Loucy (cell line): ENCODE data around the gene LMX1B.

ENCODE experiments used
- H2AFZ ChIP-seq: fragments of 200-600 bp; sonication (generic); 2 replicates; pipeline ENCODE4 v1.6.0; 2016; ENCODE audit warnings: antibody characterized with exemption, mild to moderate bottlenecking, low read length, moderate library complexity
- H3F3A ChIP-seq: fragments of 200-600 bp; 2 replicates; pipeline ENCODE4 v1.6.0; 2016; ENCODE audit warnings: antibody characterized with exemption, low read depth, mild to moderate bottlenecking
- H3K27me3 ChIP-seq: fragments of 200-600 bp; sonication (generic); 2 replicates; pipeline ENCODE4 v1.6.1; 2014; ENCODE audit warnings: low read length, mild to moderate bottlenecking; ENCODE audit not compliant: insufficient read depth, poor library complexity, severe bottlenecking
- H3K36me3 ChIP-seq: fragments of 200-600 bp; sonication (generic); 2 replicates; pipeline ENCODE4 v1.6.1; 2016; ENCODE audit warnings: low read length; ENCODE audit not compliant: insufficient read depth
- H3K4me1 ChIP-seq: fragments of 200-600 bp; sonication (generic); 2 replicates; pipeline ENCODE4 v1.5.1; 2014; ENCODE audit warnings: low read length, mild to moderate bottlenecking; ENCODE audit not compliant: insufficient read depth, poor library complexity, severe bottlenecking
- H3K4me2 ChIP-seq: fragments of 200-600 bp; sonication (generic); 2 replicates; pipeline ENCODE4 v1.6.0; 2014; ENCODE audit warnings: antibody characterized with exemption, low read length, low read depth, mild to moderate bottlenecking; ENCODE audit not compliant: poor library complexity, severe bottlenecking
- H3K4me3 ChIP-seq: fragments of 200-600 bp; sonication (generic); 2 replicates; pipeline ENCODE4 v1.5.1; 2014; ENCODE audit warnings: low read length, mild to moderate bottlenecking, mixed read lengths; ENCODE audit not compliant: poor library complexity, severe bottlenecking
- H3K79me2 ChIP-seq: fragments of 200-600 bp; sonication (generic); 2 replicates; pipeline ENCODE4 v1.6.1; 2014; ENCODE audit warnings: low read length; ENCODE audit not compliant: insufficient read depth
- H3K9ac ChIP-seq: fragments of 200-600 bp; sonication (generic); 2 replicates; pipeline ENCODE4 v1.6.0; 2014; ENCODE audit warnings: mild to moderate bottlenecking, low read depth, low read length, moderate library complexity; ENCODE audit not compliant: poor library complexity, severe bottlenecking
- H3K9me2 ChIP-seq: fragments of 200-600 bp; sonication (generic); replicated peaks from 2 replicates; pipeline ENCODE4 v1.6.1; 2016; ENCODE audit warnings: low read depth, low read length, mixed read lengths
- H3K9me3 ChIP-seq: fragments of 200-600 bp; sonication (generic); 2 replicates; pipeline ENCODE4 v1.6.1; 2014; ENCODE audit warnings: mild to moderate bottlenecking, antibody characterized with exemption, low read length, low read depth; ENCODE audit not compliant: insufficient read depth
- H4K20me1 ChIP-seq: fragments of 200-600 bp; sonication (generic); 2 replicates; pipeline ENCODE4 v1.6.0; 2014; ENCODE audit warnings: antibody characterized with exemption, low read length, mild to moderate bottlenecking; ENCODE audit not compliant: insufficient read depth, poor library complexity, severe bottlenecking
- EZH2phosphoT487 ChIP-seq: fragments of 200-600 bp; IDR thresholded peaks from 2 replicates; pipeline ENCODE4 v1.6.1; 2018; ENCODE audit warnings: antibody characterized with exemption, mild to moderate bottlenecking, moderate library complexity, borderline replicate concordance
- TF ChIP-seq, protein P1 (sequence below): fragments of 200-600 bp; sonication (generic); conservative IDR thresholded peaks from 2 replicates; pipeline ENCODE4 v1.5.1; 2014; ENCODE audit warnings: mild to moderate bottlenecking, antibody characterized with exemption, low read length

The LMX1B gene

GRCh38 chr9:126738553-126738952 lies 124.8 kb downstream of the LMX1B start:
- TF ChIP-seq, protein P1, sequence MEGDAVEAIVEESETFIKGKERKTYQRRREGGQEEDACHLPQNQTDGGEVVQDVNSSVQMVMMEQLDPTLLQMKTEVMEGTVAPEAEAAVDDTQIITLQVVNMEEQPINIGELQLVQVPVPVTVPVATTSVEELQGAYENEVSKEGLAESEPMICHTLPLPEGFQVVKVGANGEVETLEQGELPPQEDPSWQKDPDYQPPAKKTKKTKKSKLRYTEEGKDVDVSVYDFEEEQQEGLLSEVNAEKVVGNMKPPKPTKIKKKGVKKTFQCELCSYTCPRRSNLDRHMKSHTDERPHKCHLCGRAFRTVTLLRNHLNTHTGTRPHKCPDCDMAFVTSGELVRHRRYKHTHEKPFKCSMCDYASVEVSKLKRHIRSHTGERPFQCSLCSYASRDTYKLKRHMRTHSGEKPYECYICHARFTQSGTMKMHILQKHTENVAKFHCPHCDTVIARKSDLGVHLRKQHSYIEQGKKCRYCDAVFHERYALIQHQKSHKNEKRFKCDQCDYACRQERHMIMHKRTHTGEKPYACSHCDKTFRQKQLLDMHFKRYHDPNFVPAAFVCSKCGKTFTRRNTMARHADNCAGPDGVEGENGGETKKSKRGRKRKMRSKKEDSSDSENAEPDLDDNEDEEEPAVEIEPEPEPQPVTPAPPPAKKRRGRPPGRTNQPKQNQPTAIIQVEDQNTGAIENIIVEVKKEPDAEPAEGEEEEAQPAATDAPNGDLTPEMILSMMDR, result no peak
- TF ChIP-seq EZH2phosphoT487, result no peak
- H3K27me3 ChIP-seq, result no peaks in the 10 kb centered on the region
- H2AFZ ChIP-seq, result no peak overlapping the region
- H3K9ac ChIP-seq, result no peak overlapping the region
- no peaks in the 10 kb centered on the region for H3K36me3 ChIP-seq
- H3K4me2 ChIP-seq, result no peak overlapping the region
- H3K9me2 ChIP-seq, result no peaks in the 10 kb centered on the region
- no peaks in the 10 kb centered on the region for H3F3A ChIP-seq
- peaks cover 9% of the 10 kb centered on the region; the same call in 1 of the 2 replicates for H3K9me3 ChIP-seq
- H3K4me3 ChIP-seq, result no peak overlapping the region
- H4K20me1 ChIP-seq, result no peaks in the 10 kb centered on the region
- H3K4me1 ChIP-seq, result peaks cover 9% of the 10 kb centered on the region
- no peaks in the 10 kb centered on the region for H3K79me2 ChIP-seq

GRCh38 chr9:126743041-126743440 lies 129.3 kb downstream of the LMX1B start:
- H3K4me2 ChIP-seq, result peak overlapping the region; percentile 11

DNA sequence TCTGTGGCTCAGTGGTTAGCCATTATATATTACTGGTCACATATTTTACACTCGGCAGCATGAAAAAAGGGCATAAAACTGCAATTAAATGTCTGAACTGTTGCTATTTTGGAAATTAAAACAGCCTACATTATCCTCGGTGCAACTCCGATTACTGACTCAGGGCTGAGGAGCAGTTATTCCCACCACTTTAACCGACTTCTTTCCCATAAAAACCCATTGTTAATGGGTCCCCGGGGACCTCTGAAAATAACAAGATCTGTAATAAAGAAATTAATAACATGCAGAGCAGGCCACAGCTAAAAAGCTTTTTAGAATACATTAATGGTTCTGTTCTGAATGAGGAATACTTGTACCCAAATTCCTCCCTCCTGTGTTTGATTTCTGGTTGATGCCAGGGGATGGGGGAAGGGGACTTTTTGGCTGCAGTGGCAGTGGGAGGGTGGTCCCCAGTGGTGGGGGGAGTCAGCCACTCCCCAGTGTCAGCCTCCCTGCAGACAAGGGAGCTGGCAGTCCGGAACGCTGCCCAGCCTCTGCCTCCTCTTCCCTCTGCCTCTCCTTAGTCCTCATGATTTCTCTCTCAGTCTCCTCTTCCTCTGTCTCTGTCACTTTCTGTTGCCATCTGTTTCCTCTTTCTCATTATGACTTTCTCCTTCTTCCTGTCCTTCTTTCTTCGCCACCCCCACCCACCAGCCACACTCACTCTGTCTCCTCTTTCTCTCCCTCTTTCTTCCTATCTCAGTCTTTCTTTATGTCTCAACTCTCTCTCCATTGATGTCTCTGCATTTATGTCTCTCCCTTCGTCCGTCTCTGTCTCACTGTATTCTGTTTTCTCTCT lies 132.1 kb downstream of the LMX1B start:
- H3K4me2 ChIP-seq, result peak overlapping the region; percentile 72
- peak overlapping the region; percentile 63 for H3K4me3 ChIP-seq

More at GRCh38 chr9:126743041-126743440, 129.3 kb downstream of the LMX1B start:
- Histone ChIP-seq H3K79me2 (no peaks in the 10 kb centered on the region), H3F3A (peaks cover 3% of the 10 kb centered on the region; the same call in 1 of the 2 replicates), H3K9me3 (no peaks in the 10 kb centered on the region), H3K36me3 (no peaks in the 10 kb centered on the region), H3K27me3 (no peaks in the 10 kb centered on the region), H3K9ac (no peak overlapping the region), H3K9me2 (no peaks in the 10 kb centered on the region), H3K4me3 (no peak overlapping the region), H2AFZ (no peak overlapping the region), H4K20me1 (no peaks in the 10 kb centered on the region), H3K4me1 (peaks cover 52% of the 10 kb centered on the region)
- no peak for TF ChIP-seq EZH2phosphoT487
- TF ChIP-seq, protein P1, result no peak

More for the DNA sequence above, 132.1 kb downstream of the LMX1B start:
- Histone ChIP-seq H3K9me3 (no peaks in the 10 kb centered on the region), H3K9ac (peak overlapping the region; percentile 70), H3K4me1 (peaks cover 65% of the 10 kb centered on the region), H3K27me3 (no peaks in the 10 kb centered on the region), H4K20me1 (no peaks in the 10 kb centered on the region), H3F3A (peaks cover 3% of the 10 kb centered on the region; the same call in 1 of the 2 replicates), H3K79me2 (no peaks in the 10 kb centered on the region), H3K9me2 (no peaks in the 10 kb centered on the region), H3K36me3 (no peaks in the 10 kb centered on the region), H2AFZ (0 out of 2 replicates have a peak overlapping the region, but pooled peaks have one; percentile 13)
- TF ChIP-seq EZH2phosphoT487, result no peak
